ENCODE results near the gene BRCA1.

- no peak for TF ChIP-seq POLR2A (IDR thresholded peaks at IDR 0.05)
- TF ChIP-seq CTCF (IDR thresholded peaks at IDR 0.05): no peak
- TF ChIP-seq POLR2AphosphoS5 (IDR thresholded peaks at IDR 0.05): no peak
These were observed 110.3 kb downstream of the BRCA1 start for GRCh38 chr17:43014649-43015542.

All from suprapubic skin (tissue), 4 donors.